Left colon (tissue), 2 donors: Measurements from ENCODE around the gene CRYL1. TPM values are rescaled to one million over a fixed set of nuclear protein-coding genes. Genes with fewer than 3 reads are reported as not detected.
A peak's percentile ranks its signal among the peaks of the same experiment; 100 is the strongest.

Source experiments
- ATAC-seq: fragments of 200-7000 bp; cut with Tn5 transposase; one replicate; pipeline ENCODE4 v1.9.1; 2020; ENCODE audit warnings: mild to moderate bottlenecking, moderate library complexity
- DNase-seq, 2 donors: peaks; one replicate each; pipeline ENCODE4 v3.0.0-alpha.2; 2020
- intact Hi-C, 2 donors: fragments of 100-400 bp; cut with DNase I in 1 of 2; cut with micrococcal nuclease in 1 of 2; formaldehyde crosslinking; loops; one replicate each; pipeline versions ENCODE4 v1.11.2 to v1.14.0; 2022; cut with DNase I, micrococcal nuclease
- microRNA-seq, 2 donors: library from miRNA; unstranded; fragments of <30 nt; microRNA quantifications; one replicate each; pipeline versions ENCODE4 v1.1.0 to v1.2.0, GENCODE V29; 2020
- total RNA-seq, 2 donors: library from RNA; stranded (reverse); fragmentation: NEBNext Ultra II Directional; extraction: Animal tissue kit (Norgen Biotek cat#: 25700); gene quantifications; one replicate each; pipeline ENCODE4 v1.2.1, GENCODE V29; 2021
- donor health status: DM: no; HTN: no; CAD: no.
- donor health status: DM: yes; HTN: yes; CAD: no.

The CRYL1 gene
- total RNA-seq, 2 donors from 2014 or later, result 115 to 128 TPM

GRCh38 chr13:20366056-20366455, 159.6 kb downstream of the CRYL1 start:
- DNase-seq (no peak), ATAC-seq (no peak)
- intact Hi-C loops, result no loop called here

GRCh38 chr13:20363603-20364002, 162.1 kb downstream of the CRYL1 start:
- intact Hi-C loops, result no loop called here
- DNase-seq (no peak), ATAC-seq (no peak)

GRCh38 chr13:20363172-20363571, 162.5 kb downstream of the CRYL1 start:
- ATAC-seq (no peak), DNase-seq (no peak)
- intact Hi-C loops, result no loop called here

- intact Hi-C loops, result no loop called here
- ATAC-seq (peak; percentile 54), DNase-seq (no peak)
These were observed 163.1 kb downstream of the CRYL1 start for GRCh38 chr13:20362484-20363041.

- intact Hi-C loops, result no loop called here
- DNase-seq, result no peak
- no peak for ATAC-seq
These were observed 164.7 kb downstream of the CRYL1 start for GRCh38 chr13:20360835-20361412.

- intact Hi-C loops, result no loop called here
- ATAC-seq, result no peak
- DNase-seq, result no peak
These were observed 165.6 kb downstream of the CRYL1 start for GRCh38 chr13:20360041-20360491.

GRCh38 chr13:20359335-20359734, 166.3 kb downstream of the CRYL1 start:
- ATAC-seq (no peak), DNase-seq (no peak)
- intact Hi-C loops, result no loop called here

- intact Hi-C loops, result no loop called here
- DNase-seq, result no peak
- ATAC-seq, result no peak
These were observed 167.6 kb downstream of the CRYL1 start for GRCh38 chr13:20358022-20358421.

GRCh38 chr13:20356444-20356843, 169.2 kb downstream of the CRYL1 start:
- DNase-seq, result no peak
- intact Hi-C loops, result no loop called here
- no peak for ATAC-seq

- DNase-seq (no peak), ATAC-seq (no peak)
- intact Hi-C loops, result no loop called here
These were observed 170.9 kb downstream of the CRYL1 start for GRCh38 chr13:20354722-20355121.

GRCh38 chr13:20353973-20354372, 171.7 kb downstream of the CRYL1 start:
- ATAC-seq, result no peak
- no peak for DNase-seq
- intact Hi-C loops, result no loop called here

Small RNA genes lying within 50 kb of the gene (microRNA-seq; reads per million reads assigned to microRNA genes)
- 0 reads per million in 2 donors for gene MIR4499

Other genes starting within 250 kb of the CRYL1 start
- 10 to 100 TPM; 12.6 to 14.8 TPM for gene IFT88, start 41.3 kb upstream of the CRYL1 start, total RNA-seq
- gene IL17D, start 177.8 kb upstream of the CRYL1 start, total RNA-seq, result 1 to 10 TPM; 1.2 to 1.7 TPM
- gene EEF1AKMT1, start 248.1 kb upstream of the CRYL1 start, total RNA-seq, result 1 to 10 TPM; 3.5 to 5.5 TPM